K562 (cell line): ENCODE results near the gene HPCA. TPM values are rescaled to one million over a fixed set of nuclear protein-coding genes. Genes with fewer than 3 reads are reported as not detected.
A peak's percentile ranks its signal among the peaks of the same experiment; 100 is the strongest.

Source experiments
- ATAC-seq: fragments of 200-7000 bp; cut with Tn5 transposase; 3 replicates; pipeline ENCODE4 v1.9.1; 2020; ENCODE audit warnings: moderate library complexity
- BruUV-seq: library from RNA; stranded (reverse); fragments of 400-500 nt; replicated peaks from 2 replicates; lab custom pipeline; 2021; lab: Mats Ljungman, UMichigan
- CTCF ChIA-PET: fragments of 300-600 bp; formaldehyde crosslinking; extraction: SDS; loops from one replicate; lab custom pipeline; 2021; ENCODE audit warnings: low intra/inter-chr PET ratio; lab: Yijun Ruan, JAX
- POLR2A ChIA-PET: fragments of 300-600, 350-650 bp; sonication (Branson Sonifier 250); formaldehyde crosslinking; extraction: SDS; loops from one replicate; lab custom pipeline; 2021; ENCODE audit warnings: antibody characterized with exemption, inconsistent platforms; lab: Yijun Ruan, JAX
- DNase-seq, 4 experiments: peaks; one replicate each; pipeline versions ENCODE4 v3.0.0 to v3.0.0-alpha.2; 2011 to 2018; ENCODE audit warnings: low spot score in 3 of 4, mixed read lengths in 3 of 4; ENCODE audit errors: extremely low read depth in 1 of 4
- FAIRE-seq: peaks from 2 replicates; lab custom pipeline; 2011; peaks lifted over from hg19 to GRCh38; lab: Jason Lieb, UNC
- H2AFZ ChIP-seq: 2 replicates; pipeline ENCODE4 v1.6.0; 2011; ENCODE audit warnings: low read depth, low read length, control low read depth, inconsistent platforms
- H3K27ac ChIP-seq: fragments of 200-600 bp; 3 replicates; pipeline ENCODE4 v1.8.0; 2011; ENCODE audit warnings: low read depth, mild to moderate bottlenecking, control low read depth, inconsistent platforms, low read length, moderate library complexity, mixed read lengths; ENCODE audit errors: extremely low read depth
- H3K27me3 ChIP-seq, 2 experiments: fragments of 300-600 bp in 1 of 2; 2 replicates in 1 of 2; 3 replicates in 1 of 2; pipeline versions ENCODE4 v1.6.0 to v1.8.0; 2011; ENCODE audit warnings: inconsistent platforms in 2 of 2, low read length in 2 of 2, mild to moderate bottlenecking in 1 of 2, mixed read lengths in 1 of 2, moderate library complexity in 1 of 2; ENCODE audit not compliant: control insufficient read depth in 2 of 2, insufficient read depth in 2 of 2
- H3K36me3 ChIP-seq: fragments of 300-600 bp; 3 replicates; pipeline ENCODE4 v1.8.0; 2011; ENCODE audit warnings: mild to moderate bottlenecking, low read length, inconsistent platforms; ENCODE audit not compliant: control insufficient read depth, insufficient read depth
- H3K4me1 ChIP-seq, 2 experiments: fragments of 200-600 bp in 1 of 2; replicated peaks in 1 of 2; 2 replicates in 1 of 2; 3 replicates in 1 of 2; pipeline versions ENCODE4 v1.5.1 to v1.8.0; 2011; ENCODE audit warnings: inconsistent platforms in 2 of 2, low read length in 2 of 2, mild to moderate bottlenecking in 1 of 2, mixed read lengths in 1 of 2, moderate library complexity in 1 of 2; ENCODE audit not compliant: control insufficient read depth in 2 of 2, insufficient read depth in 2 of 2
- H3K4me2 ChIP-seq: 2 replicates; pipeline ENCODE4 v1.6.1; 2011; ENCODE audit warnings: low read length, control low read depth, inconsistent platforms, mixed read lengths; ENCODE audit not compliant: insufficient read depth
- H3K4me3 ChIP-seq: fragments of 200-600 bp; sonication (generic), shearing (Covaris generic); 2 replicates; pipeline ENCODE4 v1.5.1; 2016; ENCODE audit warnings: control low read depth, inconsistent platforms
- H3K79me2 ChIP-seq: fragments of 200-600 bp; 3 replicates; pipeline ENCODE4 v1.8.0; 2011; ENCODE audit warnings: low read length, inconsistent platforms; ENCODE audit not compliant: control insufficient read depth, insufficient read depth
- H3K9ac ChIP-seq, 2 experiments: 2 replicates each; pipeline versions ENCODE4 v1.6.0 to v1.6.1; 2011; ENCODE audit warnings: low read depth in 2 of 2, low read length in 2 of 2, control low read depth in 1 of 2, inconsistent platforms in 1 of 2, mild to moderate bottlenecking in 1 of 2, mixed read lengths in 1 of 2; ENCODE audit not compliant: insufficient read depth in 1 of 2
- H3K9me1 ChIP-seq: one replicate; pipeline ENCODE4 v1.6.0; 2011; ENCODE audit warnings: inconsistent platforms, mild to moderate bottlenecking, low read length, moderate library complexity; ENCODE audit not compliant: control insufficient read depth, insufficient read depth
- H3K9me3 ChIP-seq: replicated peaks from 2 replicates; pipeline ENCODE4 v1.5.1; 2011; ENCODE audit warnings: low read depth, low read length, inconsistent platforms; ENCODE audit not compliant: control insufficient read depth, insufficient read depth
- H4K20me1 ChIP-seq: replicated peaks from 2 replicates; pipeline ENCODE4 v1.6.1; 2011; ENCODE audit warnings: low read length, inconsistent platforms, mixed read lengths; ENCODE audit not compliant: control insufficient read depth, insufficient read depth
- GABPB2 ChIP-seq: fragments of 250-450 bp; sonication (Bioruptor Pico); conservative IDR thresholded peaks from 2 replicates; pipeline ENCODE4 v1.5.1; 2021; ENCODE audit warnings: mild to moderate bottlenecking
- NCOR1 ChIP-seq: fragments of 450-650 bp; IDR thresholded peaks from 2 replicates; pipeline ENCODE4 v1.6.1; 2016; ENCODE audit warnings: mild to moderate bottlenecking, moderate library complexity
- RCOR1 ChIP-seq, 2 experiments: IDR thresholded peaks; 2 replicates each; pipeline ENCODE4 v1.6.1; 2012; ENCODE audit warnings: low read depth in 2 of 2, low read length in 2 of 2, borderline replicate concordance in 1 of 2, improper control_type of control experiment in 1 of 2
- SAFB2 ChIP-seq: fragments of 200-400 bp; formaldehyde crosslinking; IDR thresholded peaks from 2 replicates; pipeline ENCODE4 v1.6.1; 2018; ENCODE audit warnings: borderline replicate concordance, low read length, low read depth, moderate library complexity; ENCODE audit not compliant: severe bottlenecking
- ZBTB1 ChIP-seq: sonication (generic); formaldehyde crosslinking; IDR thresholded peaks from 2 replicates; pipeline ENCODE4 v1.8.1; 2023; ENCODE audit warnings: missing genetic modification reagents, low read depth, mild to moderate bottlenecking, borderline replicate concordance
- ZNF699 ChIP-seq: fragments of 250-450 bp; sonication (Bioruptor Pico); IDR thresholded peaks from 2 replicates; pipeline ENCODE4 v1.8.0; 2021; ENCODE audit warnings: mild to moderate bottlenecking, moderate library complexity; ENCODE audit not compliant: insufficient replicate concordance
- WGBS: fragments of 100-300 bp; shearing (Covaris generic); methylation state at CpG from one replicate; pipeline ENCODE4 v1.1.6; 2016; ENCODE audit warnings: low coverage, mixed read lengths; ENCODE audit not compliant: insufficient coverage; ENCODE audit errors: missing lambda C conversion rate; 5-methylcytosine and 5-hydroxymethylcytosine counted together
- in situ Hi-C: fragments of 300-500 bp; cut with MboI; formaldehyde crosslinking; loops from 4 replicates; pipeline ENCODE4 v1.15.0; 2018; ENCODE audit warnings: inconsistent platforms, mixed read lengths
- intact Hi-C: fragments of 100-400 bp; cut with micrococcal nuclease; formaldehyde crosslinking; loops from 2 replicates; pipeline ENCODE4 v1.14.2; 2022
- polyA plus RNA-seq, 8 experiments: library from polyadenylated mRNA; depleted of rRNA in 4 of 8; stranded (reverse) in 5 of 8; unstranded in 3 of 8; fragments of >200 nt; fragmentation: Nextera tagmentation in 2 of 8; fragmentation: Illumina TruSeq in 1 of 8; extraction: Ambion mirVana in 2 of 8; extraction: Trizol in 1 of 8; gene quantifications; 2 replicates each; pipeline versions ENCODE4 v1.2.1 to v1.2.3, GENCODE V29; 2011 to 2014; ENCODE audit warnings: inconsistent platforms in 1 of 8, missing spikeins in 1 of 8
- total RNA-seq, 7 experiments: library from RNA; depleted of rRNA in 6 of 7; stranded (reverse); fragments of >200 nt in 6 of 7; fragmentation: Illumina TruSeq in 2 of 7; extraction: Trizol in 2 of 7; gene quantifications; 2 replicates each; pipeline versions ENCODE4 v1.2.1 to v1.2.3, GENCODE V29; 2011 to 2021; ENCODE audit warnings: low replicate concordance in 1 of 7
- TF ChIP-seq, protein P1 (sequence below): IDR thresholded peaks from 2 replicates; pipeline ENCODE4 v1.6.1; 2016; ENCODE audit warnings: missing genetic modification characterization, missing compliant biosample characterization
- TF ChIP-seq, protein P2 (sequence below): sonication (generic); formaldehyde crosslinking; IDR thresholded peaks from 2 replicates; pipeline ENCODE4 v1.8.0; 2023; ENCODE audit warnings: missing genetic modification reagents, mild to moderate bottlenecking, borderline replicate concordance
- TF ChIP-seq, protein P3 (sequence below): fragments of 150-350 bp; conservative IDR thresholded peaks from 2 replicates; pipeline ENCODE4 v1.6.1; 2014; ENCODE audit warnings: low read length

Gene HPCA
- total and polyA plus RNA-seq, 9 of the 15 experiments (the other 6 are each of a cell fraction or from before 2014, with no cell fraction given), result not detected

DNA sequence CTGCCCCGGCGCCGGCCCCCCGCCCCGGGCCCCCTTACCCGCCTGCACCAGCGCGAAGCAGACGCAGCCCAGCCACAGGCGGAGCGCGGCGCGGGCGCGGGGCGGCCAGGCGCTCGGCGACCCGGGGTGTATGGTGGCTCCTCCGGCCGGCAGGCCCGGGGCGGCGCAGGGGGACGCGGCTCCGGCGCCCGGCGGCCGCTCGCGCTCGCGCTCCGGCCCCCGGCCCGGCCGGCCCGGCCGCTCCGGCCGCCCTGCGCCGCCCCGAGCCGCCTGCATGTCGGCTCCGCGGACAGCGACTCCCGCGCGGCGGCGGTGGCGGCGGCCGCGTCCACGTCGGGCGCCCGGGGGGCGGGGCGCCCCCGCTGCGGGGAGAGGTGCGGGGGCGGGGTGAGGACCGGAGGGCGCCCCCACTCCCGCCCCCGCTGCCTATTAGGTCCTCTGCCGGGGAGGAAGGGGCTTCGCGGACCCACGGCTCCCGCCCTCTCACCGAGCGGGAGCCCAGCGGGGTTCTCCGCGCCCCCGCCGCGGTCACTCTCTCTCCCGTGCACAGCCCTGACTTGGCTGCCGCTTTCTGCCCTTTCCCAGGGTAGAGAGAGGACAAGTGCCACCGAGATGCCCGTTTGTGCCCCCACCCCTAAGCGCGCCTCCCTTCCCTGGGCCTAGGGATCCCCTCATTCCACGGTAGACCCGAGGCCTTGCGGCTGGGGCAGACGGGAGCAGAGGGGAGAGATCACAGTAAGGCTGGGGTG, 15.5 kb upstream of the HPCA start, which contains the start of gene FNDC5:
FNDC5 (minus strand) TSS at position 298 of the 749 bp plus-strand sequence.
- H3K4me2 ChIP-seq, result peak within 1 kb of the TSS; percentile 23
- ChIA-PET CTCF (interaction anchor here (0.5 to 2.9 kb wide), 3 partner anchors 159 to 467 kb away, joined by 3 to 26 read pairs (median 3); no protein-coding TSS in a partner anchor), POLR2A (interaction anchor here (0.8 to 1.0 kb wide), 2 partner anchors 8 to 13 kb away, joined by 3 read pairs; no protein-coding TSS in a partner anchor)
- no TSS peak for BruUV-seq
- no peak within 1 kb of the TSS for H3K27ac ChIP-seq
- intact Hi-C loops, result loop anchor here (2.0 to 5.0 kb wide), 3 partner anchors 98 to 468 kb away; no protein-coding TSS in a partner anchor
- FAIRE-seq (no peak), ATAC-seq (peak; percentile 80), DNase-seq (peak; percentile 37 to 86 (median 72))
- no peaks in the 10 kb centered on the region for H3K9me1 ChIP-seq
- no peaks in the 10 kb centered on the region for H3K9me3 ChIP-seq
- no peaks in the 10 kb centered on the region for H3K36me3 ChIP-seq
- H3K4me1 ChIP-seq, result peaks cover 5 to 16% of the 10 kb centered on the region in 2 experiments; a peak in 4 of 5 replicates
- peak within 1 kb of the TSS; percentile 14; the same call in 1 of the 2 replicates for H2AFZ ChIP-seq
- H3K4me3 ChIP-seq, result peak within 1 kb of the TSS; percentile 28
- WGBS, result 4% methylated on average over 67 of the region's 99 CpGs
- H3K79me2 ChIP-seq, result no peaks in the 10 kb centered on the region
- H3K27me3 ChIP-seq, result peaks cover 4 to 20% of the 10 kb centered on the region in 2 experiments; a peak in 3 of 5 replicates
- in situ Hi-C loops, result loop anchor here (5.0 kb wide), 1 partner anchor 348 kb away; no protein-coding TSS in a partner anchor
- H3K9ac ChIP-seq, result peak within 1 kb of the TSS in 1 of 2 experiments; percentile 75; a peak in 2 of 4 replicates
- peaks cover 9% of the 10 kb centered on the region for H4K20me1 ChIP-seq
- TF ChIP-seq ZBTB1 (CRISPR knock-in tag), result peak; percentile 60
- TF ChIP-seq, protein P1, sequence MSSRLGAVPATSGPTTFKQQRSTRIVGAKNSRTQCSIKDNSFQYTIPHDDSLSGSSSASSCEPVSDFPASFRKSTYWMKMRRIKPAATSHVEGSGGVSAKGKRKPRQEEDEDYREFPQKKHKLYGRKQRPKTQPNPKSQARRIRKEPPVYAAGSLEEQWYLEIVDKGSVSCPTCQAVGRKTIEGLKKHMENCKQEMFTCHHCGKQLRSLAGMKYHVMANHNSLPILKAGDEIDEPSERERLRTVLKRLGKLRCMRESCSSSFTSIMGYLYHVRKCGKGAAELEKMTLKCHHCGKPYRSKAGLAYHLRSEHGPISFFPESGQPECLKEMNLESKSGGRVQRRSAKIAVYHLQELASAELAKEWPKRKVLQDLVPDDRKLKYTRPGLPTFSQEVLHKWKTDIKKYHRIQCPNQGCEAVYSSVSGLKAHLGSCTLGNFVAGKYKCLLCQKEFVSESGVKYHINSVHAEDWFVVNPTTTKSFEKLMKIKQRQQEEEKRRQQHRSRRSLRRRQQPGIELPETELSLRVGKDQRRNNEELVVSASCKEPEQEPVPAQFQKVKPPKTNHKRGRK (tag), result no peak
- TF ChIP-seq SAFB2, result no peak
- no peak for TF ChIP-seq GABPB2
- TF ChIP-seq NCOR1, result no peak
- TF ChIP-seq, protein P2, sequence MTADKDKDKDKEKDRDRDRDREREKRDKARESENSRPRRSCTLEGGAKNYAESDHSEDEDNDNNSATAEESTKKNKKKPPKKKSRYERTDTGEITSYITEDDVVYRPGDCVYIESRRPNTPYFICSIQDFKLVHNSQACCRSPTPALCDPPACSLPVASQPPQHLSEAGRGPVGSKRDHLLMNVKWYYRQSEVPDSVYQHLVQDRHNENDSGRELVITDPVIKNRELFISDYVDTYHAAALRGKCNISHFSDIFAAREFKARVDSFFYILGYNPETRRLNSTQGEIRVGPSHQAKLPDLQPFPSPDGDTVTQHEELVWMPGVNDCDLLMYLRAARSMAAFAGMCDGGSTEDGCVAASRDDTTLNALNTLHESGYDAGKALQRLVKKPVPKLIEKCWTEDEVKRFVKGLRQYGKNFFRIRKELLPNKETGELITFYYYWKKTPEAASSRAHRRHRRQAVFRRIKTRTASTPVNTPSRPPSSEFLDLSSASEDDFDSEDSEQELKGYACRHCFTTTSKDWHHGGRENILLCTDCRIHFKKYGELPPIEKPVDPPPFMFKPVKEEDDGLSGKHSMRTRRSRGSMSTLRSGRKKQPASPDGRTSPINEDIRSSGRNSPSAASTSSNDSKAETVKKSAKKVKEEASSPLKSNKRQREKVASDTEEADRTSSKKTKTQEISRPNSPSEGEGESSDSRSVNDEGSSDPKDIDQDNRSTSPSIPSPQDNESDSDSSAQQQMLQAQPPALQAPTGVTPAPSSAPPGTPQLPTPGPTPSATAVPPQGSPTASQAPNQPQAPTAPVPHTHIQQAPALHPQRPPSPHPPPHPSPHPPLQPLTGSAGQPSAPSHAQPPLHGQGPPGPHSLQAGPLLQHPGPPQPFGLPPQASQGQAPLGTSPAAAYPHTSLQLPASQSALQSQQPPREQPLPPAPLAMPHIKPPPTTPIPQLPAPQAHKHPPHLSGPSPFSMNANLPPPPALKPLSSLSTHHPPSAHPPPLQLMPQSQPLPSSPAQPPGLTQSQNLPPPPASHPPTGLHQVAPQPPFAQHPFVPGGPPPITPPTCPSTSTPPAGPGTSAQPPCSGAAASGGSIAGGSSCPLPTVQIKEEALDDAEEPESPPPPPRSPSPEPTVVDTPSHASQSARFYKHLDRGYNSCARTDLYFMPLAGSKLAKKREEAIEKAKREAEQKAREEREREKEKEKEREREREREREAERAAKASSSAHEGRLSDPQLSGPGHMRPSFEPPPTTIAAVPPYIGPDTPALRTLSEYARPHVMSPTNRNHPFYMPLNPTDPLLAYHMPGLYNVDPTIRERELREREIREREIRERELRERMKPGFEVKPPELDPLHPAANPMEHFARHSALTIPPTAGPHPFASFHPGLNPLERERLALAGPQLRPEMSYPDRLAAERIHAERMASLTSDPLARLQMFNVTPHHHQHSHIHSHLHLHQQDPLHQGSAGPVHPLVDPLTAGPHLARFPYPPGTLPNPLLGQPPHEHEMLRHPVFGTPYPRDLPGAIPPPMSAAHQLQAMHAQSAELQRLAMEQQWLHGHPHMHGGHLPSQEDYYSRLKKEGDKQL (CRISPR knock-in tag), result no peak
- TF ChIP-seq RCOR1 (IDR thresholded peaks at IDR 0.05; ENCODE audit: borderline replicate concordance in 1 of 2, low read depth in 2 of 2, low read length in 2 of 2), result no peak
- TF ChIP-seq, protein P3, sequence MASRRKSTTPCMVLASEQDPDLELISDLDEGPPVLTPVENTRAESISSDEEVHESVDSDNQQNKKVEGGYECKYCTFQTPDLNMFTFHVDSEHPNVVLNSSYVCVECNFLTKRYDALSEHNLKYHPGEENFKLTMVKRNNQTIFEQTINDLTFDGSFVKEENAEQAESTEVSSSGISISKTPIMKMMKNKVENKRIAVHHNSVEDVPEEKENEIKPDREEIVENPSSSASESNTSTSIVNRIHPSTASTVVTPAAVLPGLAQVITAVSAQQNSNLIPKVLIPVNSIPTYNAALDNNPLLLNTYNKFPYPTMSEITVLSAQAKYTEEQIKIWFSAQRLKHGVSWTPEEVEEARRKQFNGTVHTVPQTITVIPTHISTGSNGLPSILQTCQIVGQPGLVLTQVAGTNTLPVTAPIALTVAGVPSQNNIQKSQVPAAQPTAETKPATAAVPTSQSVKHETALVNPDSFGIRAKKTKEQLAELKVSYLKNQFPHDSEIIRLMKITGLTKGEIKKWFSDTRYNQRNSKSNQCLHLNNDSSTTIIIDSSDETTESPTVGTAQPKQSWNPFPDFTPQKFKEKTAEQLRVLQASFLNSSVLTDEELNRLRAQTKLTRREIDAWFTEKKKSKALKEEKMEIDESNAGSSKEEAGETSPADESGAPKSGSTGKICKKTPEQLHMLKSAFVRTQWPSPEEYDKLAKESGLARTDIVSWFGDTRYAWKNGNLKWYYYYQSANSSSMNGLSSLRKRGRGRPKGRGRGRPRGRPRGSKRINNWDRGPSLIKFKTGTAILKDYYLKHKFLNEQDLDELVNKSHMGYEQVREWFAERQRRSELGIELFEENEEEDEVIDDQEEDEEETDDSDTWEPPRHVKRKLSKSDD, result no peak
- no peak for TF ChIP-seq ZNF699 (CRISPR knock-in tag)
